ENCODE results near the gene DNAH9.

The DNAH9 gene

GRCh38 chr17:11719203-11719602, 120.9 kb downstream of the DNAH9 start:
- no peak overlapping the region for H3K4me3 ChIP-seq (replicated peaks; ENCODE audit: insufficient read depth, low read length)
- TF ChIP-seq CTCF (IDR thresholded peaks at IDR 0.05; ENCODE audit: insufficient read depth, low read length) (no peak), REST (IDR thresholded peaks at IDR 0.05; ENCODE audit: insufficient replicate concordance, low read depth) (no peak)
- H3K27me3 ChIP-seq (ENCODE audit: insufficient read depth, poor library complexity, severe bottlenecking) = no peaks in the 10 kb centered on the region
- no peak overlapping the region for H3K27ac ChIP-seq (replicated peaks)
- DNase-seq (ENCODE audit: low read depth in 1 of 2, low spot score in 1 of 2) = no peak

GRCh38 chr17:11719856-11720255, 121.6 kb downstream of the DNAH9 start:
- no peak for TF ChIP-seq REST (IDR thresholded peaks at IDR 0.05; ENCODE audit: insufficient replicate concordance, low read depth)
- TF ChIP-seq CTCF (IDR thresholded peaks at IDR 0.05; ENCODE audit: insufficient read depth, low read length) = no peak
- no peak for TF ChIP-seq SPI1 (IDR thresholded peaks at IDR 0.05; ENCODE audit: borderline replicate concordance, low read depth)
- TF ChIP-seq GABPA (IDR thresholded peaks at IDR 0.05; ENCODE audit: low read depth) = no peak
- TF ChIP-seq POLR2AphosphoS5 (IDR thresholded peaks at IDR 0.05; ENCODE audit: low read depth) = no peak
- no peak overlapping the region for H3K4me3 ChIP-seq (replicated peaks; ENCODE audit: insufficient read depth, low read length)
- no peak overlapping the region for H3K27ac ChIP-seq (replicated peaks)
- H3K27me3 ChIP-seq (ENCODE audit: insufficient read depth, poor library complexity, severe bottlenecking) = no peaks in the 10 kb centered on the region
- DNase-seq (ENCODE audit: low read depth in 1 of 2, low spot score in 1 of 2) = no peak

GRCh38 chr17:11720816-11721215, 122.5 kb downstream of the DNAH9 start:
- TF ChIP-seq SPI1 (IDR thresholded peaks at IDR 0.05; ENCODE audit: borderline replicate concordance, low read depth) (no peak), REST (IDR thresholded peaks at IDR 0.05; ENCODE audit: insufficient replicate concordance, low read depth) (no peak), CTCF (IDR thresholded peaks at IDR 0.05; ENCODE audit: insufficient read depth, low read length) (no peak), POLR2AphosphoS5 (IDR thresholded peaks at IDR 0.05; ENCODE audit: low read depth) (no peak), GABPA (IDR thresholded peaks at IDR 0.05; ENCODE audit: low read depth) (no peak)
- H3K4me3 ChIP-seq (replicated peaks; ENCODE audit: insufficient read depth, low read length) = no peak overlapping the region
- no peak for DNase-seq (ENCODE audit: low read depth in 1 of 2, low spot score in 1 of 2)
- no peak overlapping the region for H3K27ac ChIP-seq (replicated peaks)
- H3K27me3 ChIP-seq (ENCODE audit: insufficient read depth, poor library complexity, severe bottlenecking) = no peaks in the 10 kb centered on the region
